Gastrocnemius medialis (tissue), 4 donors: ENCODE results near the gene DOCK4. TPM values are rescaled to one million over a fixed set of nuclear protein-coding genes. Genes with fewer than 3 reads are reported as not detected.
A peak's percentile ranks its signal among the peaks of the same experiment; 100 is the strongest.

Experiments
- ATAC-seq, 2 donors: fragments of 150-250 bp; one replicate each; pipeline ENCODE4 v1.9.1; 2016
- DNase-seq, 2 donors: peaks; one replicate each; pipeline ENCODE4 v3.0.0-alpha.2; 2019
- H3K27ac ChIP-seq, 4 donors: fragments of 200-600 bp; sonication (generic); 1 replicate in 1 of 4; 2 replicates in 3 of 4; pipeline ENCODE4 v1.5.1; 2016 to 2018; ENCODE audit warnings: mild to moderate bottlenecking in 2 of 4, moderate library complexity in 1 of 4
- H3K27me3 ChIP-seq, 3 donors: fragments of 200-600 bp; sonication (generic) in 2 of 3; 1 replicate in 1 of 3; 2 replicates in 2 of 3; pipeline versions ENCODE4 v1.5.1 to v1.6.0; 2016 to 2019; ENCODE audit warnings: mild to moderate bottlenecking in 1 of 3, moderate library complexity in 1 of 3
- H3K36me3 ChIP-seq, 2 donors: fragments of 200-600 bp; sonication (generic) in 1 of 2; one replicate each; pipeline ENCODE4 v1.5.1; 2017 to 2018
- H3K4me1 ChIP-seq, 2 donors: fragments of 200-600 bp; sonication (generic) in 1 of 2; one replicate each; pipeline ENCODE4 v1.5.1; 2016 to 2017; ENCODE audit warnings: mild to moderate bottlenecking in 2 of 2
- H3K4me3 ChIP-seq, 4 donors: fragments of 200-600 bp; sonication (generic) in 3 of 4; 1 replicate in 1 of 4; 2 replicates in 3 of 4; pipeline ENCODE4 v1.5.1; 2016 to 2019; ENCODE audit warnings: mild to moderate bottlenecking in 2 of 4
- H3K9me3 ChIP-seq, 3 donors: fragments of 200-600 bp; sonication (generic) in 2 of 3; 1 replicate in 1 of 3; 2 replicates in 2 of 3; pipeline ENCODE4 v1.5.1; 2016 to 2019
- CTCF ChIP-seq, 5 experiments: fragments of 450-650 bp in 3 of 5; fragments of 200-600 bp in 2 of 5; sonication (generic) in 2 of 5; IDR thresholded peaks in 4 of 5; conservative IDR thresholded peaks in 1 of 5; 1 replicate in 4 of 5; 2 replicates in 1 of 5; pipeline ENCODE4 v1.5.1; 2016 to 2019; ENCODE audit warnings: antibody characterized with exemption in 5 of 5, mild to moderate bottlenecking in 3 of 5, moderate library complexity in 3 of 5
- POLR2A ChIP-seq, 2 donors: fragments of 450-650 bp; IDR thresholded peaks; one replicate each; pipeline ENCODE4 v1.6.1; 2017; ENCODE audit warnings: antibody characterized with exemption in 2 of 2, mild to moderate bottlenecking in 2 of 2, moderate library complexity in 2 of 2
- in situ Hi-C, 4 donors: fragments of 200-750 bp; cut with MboI; loops; one replicate each; pipeline versions ENCODE4 v1.15.0 to v1.8.0; 2017; ENCODE audit warnings: low sequenced_read_pairs in 4 of 4
- intact Hi-C: fragments of 100-400 bp; cut with DNase I; formaldehyde crosslinking; loops from one replicate; pipeline ENCODE4 v1.15.1; 2023; ENCODE audit warnings: low total_unique reads
- total RNA-seq, 4 donors: library from RNA; depleted of rRNA; stranded (reverse); fragments of >200 nt; gene quantifications; one replicate each; pipeline versions ENCODE4 v1.1.0 to v1.2.3, GENCODE V29; 2016

DOCK4 gene
- total RNA-seq, 4 donors from 2014 or later, result 8.7 to 12.0 (median 10.2) TPM

GRCh38 chr7:112195717-112196116 lies 10.5 kb downstream of the DOCK4 start:
- TF ChIP-seq CTCF (IDR thresholded peaks at IDR 0.05 in 4 of 5, conservative IDR thresholded peaks at IDR 0.05 in 1 of 5), result no peak
- TF ChIP-seq POLR2A (IDR thresholded peaks at IDR 0.05), result no peak
- Histone ChIP-seq H3K4me1 (peaks cover 15 to 38% of the 10 kb centered on the region in 2 donors), H3K9me3 (no peaks in the 10 kb centered on the region), H3K27ac (no peak overlapping the region), H3K36me3 (no peaks in the 10 kb centered on the region), H3K4me3 (no peak overlapping the region), H3K27me3 (no peaks in the 10 kb centered on the region)
- in situ Hi-C loops (no loop called here), intact Hi-C loops (no loop called here)
- DNase-seq (no peak), ATAC-seq (no peak)

- Histone ChIP-seq H3K27ac (no peak overlapping the region), H3K9me3 (no peaks in the 10 kb centered on the region), H3K36me3 (no peaks in the 10 kb centered on the region), H3K4me3 (no peak overlapping the region), H3K27me3 (no peaks in the 10 kb centered on the region), H3K4me1 (peaks cover 5 to 27% of the 10 kb centered on the region in 2 donors)
- in situ Hi-C loops, result no loop called here
- intact Hi-C loops, result no loop called here
- ATAC-seq, result no peak
- no peak for DNase-seq
- no peak for TF ChIP-seq CTCF (IDR thresholded peaks at IDR 0.05 in 4 of 5, conservative IDR thresholded peaks at IDR 0.05 in 1 of 5)
- TF ChIP-seq POLR2A (IDR thresholded peaks at IDR 0.05), result no peak
Measured at GRCh38 chr7:112193915-112194502, 12.2 kb downstream of the DOCK4 start.

- ATAC-seq (peak; percentile 65 to 69), DNase-seq (no peak)
- TF ChIP-seq POLR2A (IDR thresholded peaks at IDR 0.05), result no peak
- TF ChIP-seq CTCF (IDR thresholded peaks at IDR 0.05 in 4 of 5, conservative IDR thresholded peaks at IDR 0.05 in 1 of 5), result no peak
- no peaks in the 10 kb centered on the region for H3K36me3 ChIP-seq
- no peaks in the 10 kb centered on the region for H3K27me3 ChIP-seq
- intact Hi-C loops, result no loop called here
- peaks cover 12 to 29% of the 10 kb centered on the region in 2 donors for H3K4me1 ChIP-seq
- in situ Hi-C loops, result no loop called here
- no peaks in the 10 kb centered on the region for H3K9me3 ChIP-seq
- H3K27ac ChIP-seq, result peak overlapping the region; percentile 2 to 54 (median 34)
- H3K4me3 ChIP-seq, result no peak overlapping the region
Measured at GRCh38 chr7:112192236-112193154, 13.7 kb downstream of the DOCK4 start.

DNA sequence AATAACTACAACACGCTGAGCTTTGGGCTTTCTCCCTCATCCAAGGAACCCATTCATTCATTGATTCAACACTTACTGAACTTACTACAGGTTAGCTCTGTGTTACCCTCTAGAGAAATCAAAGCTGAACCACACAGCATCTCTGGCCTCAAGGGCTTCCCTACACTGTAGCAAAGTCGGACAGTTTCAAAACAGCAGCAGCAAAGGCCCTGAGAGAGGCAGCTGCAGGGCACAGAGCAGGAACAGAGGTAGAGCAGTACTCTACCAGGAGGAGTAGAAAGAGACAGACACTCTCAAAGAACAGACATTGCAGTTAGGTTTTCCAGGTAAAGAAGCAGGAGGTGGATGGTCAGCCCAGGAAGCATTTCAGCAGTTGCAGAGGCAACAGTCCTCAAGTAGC lies 16.1 kb downstream of the DOCK4 start:
- intact Hi-C loops, result no loop called here
- ATAC-seq (no peak), DNase-seq (no peak)
- Histone ChIP-seq H3K27me3 (no peaks in the 10 kb centered on the region), H3K36me3 (no peaks in the 10 kb centered on the region), H3K9me3 (no peaks in the 10 kb centered on the region), H3K4me3 (no peak overlapping the region), H3K27ac (no peak overlapping the region), H3K4me1 (peaks cover 30 to 45% of the 10 kb centered on the region in 2 donors)
- TF ChIP-seq CTCF (IDR thresholded peaks at IDR 0.05 in 4 of 5, conservative IDR thresholded peaks at IDR 0.05 in 1 of 5), result no peak
- no peak for TF ChIP-seq POLR2A (IDR thresholded peaks at IDR 0.05)
- in situ Hi-C loops, result no loop called here
